Measurements from ENCODE around the gene RBM34. TPM values are rescaled to one million over a fixed set of nuclear protein-coding genes. Genes with fewer than 3 reads are reported as not detected.
A peak's percentile ranks its signal among the peaks of the same experiment; 100 is the strongest.

RBM34 gene
- total and polyA plus RNA-seq, 2 donors from 2014 or later: 65.8 to 68.9 TPM

- no peak overlapping the region for H3K4me3 ChIP-seq (ENCODE audit: low read length in 3 of 3)
- no peaks in the 10 kb centered on the region for H3K9me3 ChIP-seq (ENCODE audit: control insufficient read depth in 2 of 3, insufficient read depth in 1 of 3, low read length in 3 of 3)
- no peak overlapping the region for H3K9ac ChIP-seq (ENCODE audit: low read length in 3 of 3)
- no peaks in the 10 kb centered on the region for H3K27me3 ChIP-seq (ENCODE audit: control insufficient read depth, insufficient read depth, low read length)
- FAIRE-seq: no peak
- TF ChIP-seq, protein P1, sequence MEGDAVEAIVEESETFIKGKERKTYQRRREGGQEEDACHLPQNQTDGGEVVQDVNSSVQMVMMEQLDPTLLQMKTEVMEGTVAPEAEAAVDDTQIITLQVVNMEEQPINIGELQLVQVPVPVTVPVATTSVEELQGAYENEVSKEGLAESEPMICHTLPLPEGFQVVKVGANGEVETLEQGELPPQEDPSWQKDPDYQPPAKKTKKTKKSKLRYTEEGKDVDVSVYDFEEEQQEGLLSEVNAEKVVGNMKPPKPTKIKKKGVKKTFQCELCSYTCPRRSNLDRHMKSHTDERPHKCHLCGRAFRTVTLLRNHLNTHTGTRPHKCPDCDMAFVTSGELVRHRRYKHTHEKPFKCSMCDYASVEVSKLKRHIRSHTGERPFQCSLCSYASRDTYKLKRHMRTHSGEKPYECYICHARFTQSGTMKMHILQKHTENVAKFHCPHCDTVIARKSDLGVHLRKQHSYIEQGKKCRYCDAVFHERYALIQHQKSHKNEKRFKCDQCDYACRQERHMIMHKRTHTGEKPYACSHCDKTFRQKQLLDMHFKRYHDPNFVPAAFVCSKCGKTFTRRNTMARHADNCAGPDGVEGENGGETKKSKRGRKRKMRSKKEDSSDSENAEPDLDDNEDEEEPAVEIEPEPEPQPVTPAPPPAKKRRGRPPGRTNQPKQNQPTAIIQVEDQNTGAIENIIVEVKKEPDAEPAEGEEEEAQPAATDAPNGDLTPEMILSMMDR (IDR thresholded peaks at IDR 0.05; ENCODE audit: borderline replicate concordance, extremely low read depth, insufficient read depth): peak; percentile 25
- H3K27ac ChIP-seq (ENCODE audit: low read depth in 2 of 2, low read length in 2 of 2): no peak overlapping the region
- peaks cover 0 to 2% (median 0%) of the 10 kb centered on the region in 3 donors for H3K36me3 ChIP-seq (ENCODE audit: control insufficient read depth in 2 of 3, insufficient read depth in 3 of 3, low read length in 3 of 3)
- DNase-seq: peak in 2 of 5 donors; percentile 21 to 27
- no peaks in the 10 kb centered on the region for H3K4me1 ChIP-seq (ENCODE audit: control insufficient read depth in 2 of 3, insufficient read depth in 2 of 3, low read depth in 1 of 3, low read length in 3 of 3)
- intact Hi-C loops (cut with DNase I): no loop called here
Observed at GRCh38 chr1:235199441-235199840, 38.4 kb upstream of the RBM34 start.

- intact Hi-C loops (cut with DNase I): no loop called here
Observed at GRCh38 chr1:235190431-235190830, 29.4 kb upstream of the RBM34 start.

DNA sequence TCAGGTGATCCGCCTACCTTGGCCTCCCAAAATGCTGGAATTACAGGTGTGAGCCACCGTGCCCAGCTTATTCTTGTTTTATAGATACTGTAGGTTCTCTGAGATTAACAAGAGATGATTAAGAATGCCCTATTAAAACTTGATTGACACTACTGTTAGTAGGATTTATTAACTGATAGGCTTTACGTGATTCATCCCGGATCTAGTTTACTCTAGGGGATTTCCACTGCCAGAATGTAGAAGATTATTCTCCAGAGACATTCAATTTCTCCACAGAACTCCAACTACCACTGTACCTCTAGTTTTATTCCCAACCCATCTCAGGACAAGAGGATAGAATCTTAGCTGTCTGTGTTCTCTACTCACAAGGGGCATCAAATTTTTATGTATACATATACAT, 26.3 kb upstream of the RBM34 start:
- TF ChIP-seq, protein P1 (IDR thresholded peaks at IDR 0.05; ENCODE audit: borderline replicate concordance, extremely low read depth, insufficient read depth): no peak
- intact Hi-C loops (cut with DNase I): no loop called here
- no peak overlapping the region for H3K4me3 ChIP-seq (ENCODE audit: low read length in 3 of 3)
- no peaks in the 10 kb centered on the region for H3K9me3 ChIP-seq (ENCODE audit: control insufficient read depth in 2 of 3, insufficient read depth in 1 of 3, low read length in 3 of 3)
- no peak overlapping the region for H3K9ac ChIP-seq (ENCODE audit: low read length in 3 of 3)
- FAIRE-seq: no peak
- no peak overlapping the region for H3K27ac ChIP-seq (ENCODE audit: low read depth in 2 of 2, low read length in 2 of 2)
- DNase-seq: no peak
- no peaks in the 10 kb centered on the region for H3K27me3 ChIP-seq (ENCODE audit: control insufficient read depth, insufficient read depth, low read length)
- H3K4me1 ChIP-seq (ENCODE audit: control insufficient read depth in 2 of 3, insufficient read depth in 2 of 3, low read depth in 1 of 3, low read length in 3 of 3): no peaks in the 10 kb centered on the region
- H3K36me3 ChIP-seq (ENCODE audit: control insufficient read depth in 2 of 3, insufficient read depth in 3 of 3, low read length in 3 of 3): peaks cover 1 to 4% (median 3%) of the 10 kb centered on the region in 3 donors

More at GRCh38 chr1:235190431-235190830, 29.4 kb upstream of the RBM34 start:
- peaks cover 0 to 14% (median 3%) of the 10 kb centered on the region in 3 donors for H3K36me3 ChIP-seq (ENCODE audit: control insufficient read depth in 2 of 3, insufficient read depth in 3 of 3, low read length in 3 of 3)
- DNase-seq (peak in 1 of 5 donors; percentile 2), FAIRE-seq (no peak)
- no peaks in the 10 kb centered on the region for H3K27me3 ChIP-seq (ENCODE audit: control insufficient read depth, insufficient read depth, low read length)
- H3K9ac ChIP-seq (ENCODE audit: low read length in 3 of 3): no peak overlapping the region
- H3K27ac ChIP-seq (ENCODE audit: low read depth in 2 of 2, low read length in 2 of 2): no peak overlapping the region
- H3K4me3 ChIP-seq (ENCODE audit: low read length in 3 of 3): no peak overlapping the region
- TF ChIP-seq, protein P1 (IDR thresholded peaks at IDR 0.05; ENCODE audit: borderline replicate concordance, extremely low read depth, insufficient read depth): no peak
- no peaks in the 10 kb centered on the region for H3K4me1 ChIP-seq (ENCODE audit: control insufficient read depth in 2 of 3, insufficient read depth in 2 of 3, low read depth in 1 of 3, low read length in 3 of 3)
- no peaks in the 10 kb centered on the region for H3K9me3 ChIP-seq (ENCODE audit: control insufficient read depth in 2 of 3, insufficient read depth in 1 of 3, low read length in 3 of 3)
